ENCODE results near the gene HDAC3. TPM values are rescaled to one million over a fixed set of nuclear protein-coding genes. Genes with fewer than 3 reads are reported as not detected.

The HDAC3 gene
- total and polyA plus RNA-seq, 12 donors, result 53.1 to 101 (median 80.5) TPM

DNA sequence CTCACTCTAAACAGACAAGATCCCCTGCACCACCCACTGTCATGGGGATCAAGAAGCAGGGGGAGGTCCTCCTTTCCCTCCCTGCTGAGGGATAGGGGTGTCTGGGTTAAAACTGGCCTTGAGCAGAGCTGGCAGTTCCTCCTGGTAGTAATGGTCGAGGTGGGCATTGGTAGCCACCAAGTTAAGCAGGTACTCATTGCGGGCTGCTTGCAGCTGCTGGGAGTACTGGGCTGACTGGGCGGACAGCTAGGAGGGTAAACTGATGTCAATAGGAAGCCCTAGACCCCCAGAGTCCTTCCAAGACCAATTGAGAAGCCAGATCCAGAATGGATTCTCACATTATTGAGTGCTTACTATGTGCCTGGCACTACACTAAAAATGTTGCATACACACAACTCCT lies 11.2 kb upstream of the HDAC3 start:
- TF ChIP-seq, protein P1, sequence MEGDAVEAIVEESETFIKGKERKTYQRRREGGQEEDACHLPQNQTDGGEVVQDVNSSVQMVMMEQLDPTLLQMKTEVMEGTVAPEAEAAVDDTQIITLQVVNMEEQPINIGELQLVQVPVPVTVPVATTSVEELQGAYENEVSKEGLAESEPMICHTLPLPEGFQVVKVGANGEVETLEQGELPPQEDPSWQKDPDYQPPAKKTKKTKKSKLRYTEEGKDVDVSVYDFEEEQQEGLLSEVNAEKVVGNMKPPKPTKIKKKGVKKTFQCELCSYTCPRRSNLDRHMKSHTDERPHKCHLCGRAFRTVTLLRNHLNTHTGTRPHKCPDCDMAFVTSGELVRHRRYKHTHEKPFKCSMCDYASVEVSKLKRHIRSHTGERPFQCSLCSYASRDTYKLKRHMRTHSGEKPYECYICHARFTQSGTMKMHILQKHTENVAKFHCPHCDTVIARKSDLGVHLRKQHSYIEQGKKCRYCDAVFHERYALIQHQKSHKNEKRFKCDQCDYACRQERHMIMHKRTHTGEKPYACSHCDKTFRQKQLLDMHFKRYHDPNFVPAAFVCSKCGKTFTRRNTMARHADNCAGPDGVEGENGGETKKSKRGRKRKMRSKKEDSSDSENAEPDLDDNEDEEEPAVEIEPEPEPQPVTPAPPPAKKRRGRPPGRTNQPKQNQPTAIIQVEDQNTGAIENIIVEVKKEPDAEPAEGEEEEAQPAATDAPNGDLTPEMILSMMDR (IDR thresholded peaks at IDR 0.05), result no peak
- no peak for TF ChIP-seq POLR2A (IDR thresholded peaks at IDR 0.05)
- peaks cover 0 to 4% of the 10 kb centered on the region in 2 donors for H3K4me1 ChIP-seq (replicated peaks in 1 of 2)
- 74 to 92% (median 90%) methylated on average over 3 of the region's 3 CpGs for whole genome bisulfite sequencing, 4 donors
- no peak for DNase-seq
- no peak overlapping the region for H3K27ac ChIP-seq
- H3K9me3 ChIP-seq (replicated peaks in 1 of 3), result no peaks in the 10 kb centered on the region
- H3K4me3 ChIP-seq, result no peak overlapping the region
- H3K27me3 ChIP-seq, result no peaks in the 10 kb centered on the region
- peaks cover 0 to 19% of the 10 kb centered on the region in 2 donors for H3K36me3 ChIP-seq (replicated peaks in 1 of 2)
- intact Hi-C loops (cut with DNase I), result no loop called here

DNA sequence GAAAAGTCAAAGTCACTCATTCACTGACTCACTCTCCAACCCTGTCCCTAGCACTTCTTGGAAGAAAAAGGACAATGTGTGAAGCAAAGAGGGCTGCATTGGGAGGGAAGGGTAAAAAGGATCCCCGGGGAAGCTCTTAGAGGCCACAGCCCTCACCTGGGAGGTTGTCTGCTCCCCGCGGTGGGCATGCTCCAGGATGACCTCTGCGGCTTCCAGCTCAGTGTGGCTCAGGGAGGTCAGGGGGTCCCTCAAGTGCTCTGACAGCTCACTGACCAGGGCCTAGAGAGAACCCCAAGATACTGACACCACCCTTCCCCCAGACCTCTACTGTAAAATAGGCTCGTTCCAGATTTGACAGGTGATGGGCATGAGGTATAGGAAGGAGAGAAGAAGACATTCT lies 10.6 kb upstream of the HDAC3 start:
- H3K27me3 ChIP-seq, result no peaks in the 10 kb centered on the region
- TF ChIP-seq, protein P1 (IDR thresholded peaks at IDR 0.05), result no peak
- TF ChIP-seq POLR2A (IDR thresholded peaks at IDR 0.05), result no peak
- WGBS, 4 donors, result 92 to 97% (median 93%) methylated on average over 3 to 5 of the region's 5 CpGs
- no peak overlapping the region for H3K27ac ChIP-seq
- H3K36me3 ChIP-seq (replicated peaks in 1 of 2), result peaks cover 0 to 19% of the 10 kb centered on the region in 2 donors
- H3K4me3 ChIP-seq, result no peak overlapping the region
- peaks cover 0 to 4% of the 10 kb centered on the region in 2 donors for H3K4me1 ChIP-seq (replicated peaks in 1 of 2)
- intact Hi-C loops (cut with DNase I), result no loop called here
- DNase-seq, result no peak
- H3K9me3 ChIP-seq (replicated peaks in 1 of 3), result no peaks in the 10 kb centered on the region

DNA sequence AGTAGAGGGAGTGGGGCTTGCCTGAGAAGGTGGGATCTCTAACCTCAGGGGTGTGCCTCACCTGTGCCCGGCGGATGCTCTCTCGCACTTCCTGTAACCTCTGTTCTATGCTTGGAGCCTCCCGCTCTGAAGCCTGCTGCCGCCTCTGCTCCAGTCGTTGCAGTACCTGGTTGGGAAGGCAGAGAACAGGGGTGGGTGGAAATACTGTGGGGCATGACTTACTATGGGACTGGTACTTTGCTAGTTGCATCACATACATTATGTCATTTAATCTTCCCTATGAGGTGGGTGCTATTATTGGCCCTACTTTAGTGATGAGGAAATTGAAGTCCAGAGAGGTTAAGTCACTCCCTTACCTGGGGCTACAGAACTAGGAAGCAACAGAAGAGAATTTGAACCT lies 9.4 kb upstream of the HDAC3 start:
- TF ChIP-seq, protein P1 (IDR thresholded peaks at IDR 0.05), result no peak
- no peak for TF ChIP-seq POLR2A (IDR thresholded peaks at IDR 0.05)
- WGBS, 4 donors, result 91 to 95% (median 93%) methylated on average over 6 of the region's 6 CpGs

DNA sequence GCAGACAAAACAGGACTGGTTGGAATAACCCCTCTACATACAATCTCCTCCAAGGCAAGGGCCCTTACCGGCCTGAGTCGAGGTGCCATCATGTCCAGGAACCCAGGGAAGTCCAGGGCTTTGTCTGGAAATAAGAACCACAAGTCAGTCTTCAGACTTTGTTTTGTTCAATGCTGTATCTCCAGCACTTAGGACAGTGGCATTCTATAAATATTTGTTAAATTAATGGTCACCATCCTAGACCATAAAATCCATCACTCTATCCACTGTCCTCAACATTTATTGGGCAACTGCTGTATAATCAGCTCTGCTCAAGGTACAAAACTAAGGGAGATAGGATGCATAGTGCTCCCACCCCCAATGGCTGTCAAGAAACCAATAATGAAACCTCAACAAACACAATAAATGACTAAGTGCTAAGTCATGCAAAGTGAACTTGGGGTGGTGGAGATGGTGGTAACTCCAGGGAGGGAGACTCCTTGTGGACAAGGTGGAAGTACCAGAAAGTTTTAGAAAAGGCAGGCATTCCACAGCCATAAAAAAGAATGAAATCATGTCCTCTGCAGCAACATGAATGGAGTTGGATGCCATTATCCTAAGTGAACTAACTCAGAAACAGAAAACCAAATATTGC lies 5.1 kb upstream of the HDAC3 start:
- Histone ChIP-seq H3K9me3 (replicated peaks in 1 of 3) (no peaks in the 10 kb centered on the region), H3K27me3 (no peaks in the 10 kb centered on the region), H3K27ac (no peak overlapping the region), H3K36me3 (replicated peaks in 1 of 2) (peaks cover 0 to 19% of the 10 kb centered on the region in 2 donors), H3K4me1 (replicated peaks in 1 of 2) (peaks cover 7 to 9% of the 10 kb centered on the region in 2 donors), H3K4me3 (no peak overlapping the region)
- DNase-seq, result no peak
- TF ChIP-seq, protein P1 (IDR thresholded peaks at IDR 0.05), result no peak
- TF ChIP-seq POLR2A (IDR thresholded peaks at IDR 0.05), result no peak
- intact Hi-C loops (cut with DNase I), result no loop called here
- WGBS, 4 donors, result 94 to 100% (median 98%) methylated on average over 2 of the region's 2 CpGs

More for the DNA sequence above, 9.4 kb upstream of the HDAC3 start:
- Histone ChIP-seq H3K27ac (no peak overlapping the region), H3K36me3 (replicated peaks in 1 of 2) (peaks cover 0 to 19% of the 10 kb centered on the region in 2 donors), H3K4me1 (replicated peaks in 1 of 2) (no peaks in the 10 kb centered on the region), H3K9me3 (replicated peaks in 1 of 3) (no peaks in the 10 kb centered on the region), H3K27me3 (no peaks in the 10 kb centered on the region), H3K4me3 (no peak overlapping the region)
- no peak for DNase-seq
- intact Hi-C loops (cut with DNase I), result no loop called here
